NCI-H446 (cell line): Measurements from ENCODE around the gene INHBC.

Experiments used
- DNase-seq, 2 experiments: peaks; one replicate each; lab custom pipeline; 2025; lab: John Stamatoyannopoulos, UW

INHBC gene

DNA sequence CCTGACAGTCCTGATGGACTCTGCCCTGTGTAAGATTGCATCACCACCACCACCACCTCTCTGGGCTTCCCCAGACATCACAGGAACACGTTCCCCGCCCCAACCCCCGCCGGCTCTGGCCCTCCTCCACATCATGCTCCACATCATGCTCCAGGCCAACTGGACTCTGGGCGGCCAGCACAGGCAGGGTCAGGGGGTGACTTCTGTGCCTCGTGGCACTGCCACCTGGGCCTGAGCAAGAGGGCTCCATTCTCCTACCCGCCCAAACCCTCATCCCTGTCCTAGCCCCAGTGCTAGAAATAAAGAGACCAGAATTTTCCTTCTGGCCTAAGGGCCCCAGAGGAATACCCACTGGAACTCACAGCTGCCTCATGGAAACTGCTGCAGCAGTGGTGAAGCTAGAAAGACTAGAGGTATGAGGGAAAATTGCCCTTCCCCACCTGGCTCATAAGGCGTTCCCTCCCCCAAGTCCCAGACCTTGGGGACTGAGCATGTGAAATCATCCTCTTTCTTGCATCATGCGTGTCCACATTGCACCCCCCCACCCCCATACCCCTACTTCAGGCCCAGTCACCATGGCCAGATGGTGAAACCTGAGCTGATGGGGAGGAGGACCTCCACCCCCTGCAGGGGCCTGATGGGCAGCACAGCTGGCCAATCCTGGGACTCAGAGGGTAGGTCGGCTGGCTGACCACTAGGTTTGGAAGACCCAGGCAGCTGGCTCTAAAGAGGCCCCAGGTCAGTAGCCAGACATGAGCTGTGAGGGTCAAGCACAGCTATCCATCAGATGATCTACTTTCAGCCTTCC, 20.2 kb downstream of the INHBC start, which contains the start of gene INHBE:
INHBE (plus strand) TSS at position 742 of the 808 bp plus-strand sequence. CDS start 230 bp downstream, outside the sequence.
- DNase-seq: peak in 1 of 2 experiments; percentile 68

DNA sequence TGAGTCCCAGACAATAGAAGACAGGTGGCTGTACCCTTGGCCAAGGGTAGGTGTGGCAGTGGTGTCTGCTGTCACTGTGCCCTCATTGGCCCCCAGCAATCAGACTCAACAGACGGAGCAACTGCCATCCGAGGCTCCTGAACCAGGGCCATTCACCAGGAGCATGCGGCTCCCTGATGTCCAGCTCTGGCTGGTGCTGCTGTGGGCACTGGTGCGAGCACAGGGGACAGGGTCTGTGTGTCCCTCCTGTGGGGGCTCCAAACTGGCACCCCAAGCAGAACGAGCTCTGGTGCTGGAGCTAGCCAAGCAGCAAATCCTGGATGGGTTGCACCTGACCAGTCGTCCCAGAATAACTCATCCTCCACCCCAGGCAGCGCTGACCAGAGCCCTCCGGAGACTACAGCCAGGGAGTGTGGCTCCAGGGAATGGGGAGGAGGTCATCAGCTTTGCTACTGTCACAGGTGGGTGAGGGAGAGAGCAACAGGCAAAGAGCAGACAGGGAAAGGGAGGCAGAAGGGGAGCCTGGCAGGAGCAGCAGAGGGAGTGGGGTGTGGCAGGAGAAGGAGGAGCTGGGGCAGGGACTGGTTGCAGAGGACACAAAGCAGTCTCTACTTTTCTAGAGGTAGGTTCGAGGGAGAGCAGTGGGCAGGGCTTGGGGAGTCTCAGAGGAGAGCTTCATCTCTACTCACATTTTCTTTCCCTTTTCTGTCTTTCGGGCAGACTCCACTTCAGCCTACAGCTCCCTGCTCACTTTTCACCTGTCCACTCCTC, 21.0 kb downstream of the INHBC start:
- no peak for DNase-seq

DNA sequence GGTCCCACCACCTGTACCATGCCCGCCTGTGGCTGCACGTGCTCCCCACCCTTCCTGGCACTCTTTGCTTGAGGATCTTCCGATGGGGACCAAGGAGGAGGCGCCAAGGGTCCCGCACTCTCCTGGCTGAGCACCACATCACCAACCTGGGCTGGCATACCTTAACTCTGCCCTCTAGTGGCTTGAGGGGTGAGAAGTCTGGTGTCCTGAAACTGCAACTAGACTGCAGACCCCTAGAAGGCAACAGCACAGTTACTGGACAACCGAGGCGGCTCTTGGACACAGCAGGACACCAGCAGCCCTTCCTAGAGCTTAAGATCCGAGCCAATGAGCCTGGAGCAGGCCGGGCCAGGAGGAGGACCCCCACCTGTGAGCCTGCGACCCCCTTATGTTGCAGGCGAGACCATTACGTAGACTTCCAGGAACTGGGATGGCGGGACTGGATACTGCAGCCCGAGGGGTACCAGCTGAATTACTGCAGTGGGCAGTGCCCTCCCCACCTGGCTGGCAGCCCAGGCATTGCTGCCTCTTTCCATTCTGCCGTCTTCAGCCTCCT, 21.6 kb downstream of the INHBC start:
- DNase-seq: peak in 1 of 2 experiments; percentile 52

DNA sequence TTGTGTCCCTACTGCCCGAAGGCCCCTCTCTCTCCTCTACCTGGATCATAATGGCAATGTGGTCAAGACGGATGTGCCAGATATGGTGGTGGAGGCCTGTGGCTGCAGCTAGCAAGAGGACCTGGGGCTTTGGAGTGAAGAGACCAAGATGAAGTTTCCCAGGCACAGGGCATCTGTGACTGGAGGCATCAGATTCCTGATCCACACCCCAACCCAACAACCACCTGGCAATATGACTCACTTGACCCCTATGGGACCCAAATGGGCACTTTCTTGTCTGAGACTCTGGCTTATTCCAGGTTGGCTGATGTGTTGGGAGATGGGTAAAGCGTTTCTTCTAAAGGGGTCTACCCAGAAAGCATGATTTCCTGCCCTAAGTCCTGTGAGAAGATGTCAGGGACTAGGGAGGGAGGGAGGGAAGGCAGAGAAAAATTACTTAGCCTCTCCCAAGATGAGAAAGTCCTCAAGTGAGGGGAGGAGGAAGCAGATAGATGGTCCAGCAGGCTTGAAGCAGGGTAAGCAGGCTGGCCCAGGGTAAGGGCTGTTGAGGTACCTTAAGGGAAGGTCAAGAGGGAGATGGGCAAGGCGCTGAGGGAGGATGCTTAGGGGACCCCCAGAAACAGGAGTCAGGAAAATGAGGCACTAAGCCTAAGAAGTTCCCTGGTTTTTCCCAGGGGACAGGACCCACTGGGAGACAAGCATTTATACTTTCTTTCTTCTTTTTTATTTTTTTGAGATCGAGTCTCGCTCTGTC, 22.3 kb downstream of the INHBC start:
- DNase-seq: no peak

DNA sequence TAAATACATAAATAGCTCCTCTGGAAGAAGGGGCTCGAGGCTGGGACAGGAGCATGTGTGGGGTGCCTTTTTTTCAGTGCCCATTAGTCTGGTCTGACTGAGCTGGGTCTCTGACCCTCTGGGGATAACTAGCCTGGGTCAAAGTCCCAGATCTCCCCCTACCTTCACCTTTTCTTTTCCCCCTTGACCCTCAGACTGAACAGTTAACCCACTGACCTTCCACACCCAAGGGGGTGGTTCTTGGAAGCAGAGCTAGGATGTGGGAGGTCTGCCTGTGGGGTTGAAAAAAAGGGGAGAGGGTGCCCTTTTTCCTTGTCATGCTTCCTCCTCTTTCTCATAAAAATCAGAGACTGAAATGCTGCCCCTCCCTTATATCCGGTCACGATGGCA, 24.1 kb downstream of the INHBC start:
- no peak for DNase-seq

DNA sequence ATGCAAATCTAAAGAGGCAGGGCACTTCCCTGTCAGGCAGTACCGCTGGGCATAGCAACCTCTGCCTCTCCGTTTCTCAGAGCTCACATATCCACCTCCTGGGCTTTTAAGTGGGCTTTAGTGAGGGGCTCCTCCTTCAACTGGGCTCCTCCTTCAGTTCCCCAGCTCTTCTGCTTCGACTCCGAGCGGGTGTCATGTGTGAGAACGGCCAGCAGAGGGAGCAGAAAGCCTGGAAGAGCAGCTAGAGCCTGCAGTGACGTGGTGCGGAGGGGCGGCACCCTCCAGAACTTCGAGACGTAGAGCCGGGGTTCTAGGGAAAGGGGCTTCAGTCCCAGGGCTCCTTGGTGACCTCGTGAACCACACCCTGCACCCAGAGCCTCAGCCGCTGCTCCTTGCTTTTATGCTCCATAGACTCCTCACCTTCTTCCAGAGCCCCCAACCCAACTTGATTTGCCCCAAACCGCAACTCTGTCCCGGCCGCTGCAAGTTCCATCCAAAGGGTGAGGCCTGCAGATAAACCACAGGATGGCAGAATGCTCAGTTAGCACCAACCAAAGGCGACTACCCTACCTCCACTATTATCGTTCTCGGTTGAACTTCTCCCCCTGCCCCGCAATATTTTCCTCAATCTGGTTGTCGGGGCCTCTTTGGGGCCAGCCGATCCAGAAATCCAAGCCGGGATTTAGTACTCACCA, 24.6 kb downstream of the INHBC start:
- DNase-seq: peak; percentile 89 to 93

DNA sequence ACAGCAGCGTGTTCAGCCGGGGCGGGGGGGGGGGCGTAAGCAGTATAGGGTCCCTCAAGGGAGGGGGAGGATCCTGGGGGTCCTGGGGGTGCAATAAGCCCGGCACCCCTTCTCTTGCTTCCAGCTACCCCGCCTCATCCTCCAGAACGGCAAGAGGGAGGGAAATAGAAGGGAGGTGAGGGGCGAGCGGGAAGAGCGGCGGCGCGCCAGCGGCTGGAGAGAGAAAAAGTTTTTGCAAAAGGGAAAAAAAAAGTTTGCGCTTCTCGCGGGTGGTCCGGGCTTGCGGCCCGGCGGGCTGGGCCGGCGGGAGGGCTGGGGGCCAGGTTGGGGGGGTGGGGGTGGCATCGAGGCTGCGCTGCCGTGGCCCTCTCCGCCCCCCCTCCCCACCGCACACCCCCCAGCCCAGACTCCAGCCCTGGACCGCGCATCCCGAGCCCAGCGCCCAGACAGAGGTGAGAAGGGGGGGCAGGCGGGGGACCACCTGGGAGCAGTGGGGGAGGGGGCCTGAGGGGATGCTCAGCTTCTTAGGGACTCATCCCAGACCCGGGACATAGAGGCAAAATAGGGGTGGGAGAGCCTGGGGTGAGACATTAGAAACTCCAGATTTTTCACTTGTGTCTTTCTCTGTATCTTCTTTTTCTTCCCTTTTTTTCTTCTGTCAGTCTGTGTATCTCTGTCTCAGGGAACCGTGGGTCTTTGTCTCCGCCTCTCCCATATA, 25.3 kb downstream of the INHBC start, which contains the start of gene GLI1:
GLI1 (plus strand) TSS at position 36 of the 718 bp plus-strand sequence. CDS start 3,907 bp downstream, outside the sequence.
- DNase-seq: no peak

DNA sequence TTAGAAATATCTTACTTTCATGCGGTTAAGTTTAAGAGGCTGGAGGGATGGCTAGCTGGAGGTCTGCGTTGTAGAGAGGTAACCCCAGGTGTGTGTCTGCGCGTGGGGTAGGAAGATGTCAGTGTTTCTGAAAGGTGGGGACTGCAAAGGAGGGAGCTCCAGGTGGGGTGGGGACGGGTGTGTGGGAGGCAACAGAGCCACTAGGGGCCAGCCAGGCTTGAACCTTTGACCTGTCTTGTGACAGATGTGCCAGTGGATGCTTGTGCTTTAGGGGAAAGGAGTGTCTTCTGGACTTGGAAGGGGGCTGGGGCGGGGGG, 25.8 kb downstream of the INHBC start:
- DNase-seq: no peak

DNA sequence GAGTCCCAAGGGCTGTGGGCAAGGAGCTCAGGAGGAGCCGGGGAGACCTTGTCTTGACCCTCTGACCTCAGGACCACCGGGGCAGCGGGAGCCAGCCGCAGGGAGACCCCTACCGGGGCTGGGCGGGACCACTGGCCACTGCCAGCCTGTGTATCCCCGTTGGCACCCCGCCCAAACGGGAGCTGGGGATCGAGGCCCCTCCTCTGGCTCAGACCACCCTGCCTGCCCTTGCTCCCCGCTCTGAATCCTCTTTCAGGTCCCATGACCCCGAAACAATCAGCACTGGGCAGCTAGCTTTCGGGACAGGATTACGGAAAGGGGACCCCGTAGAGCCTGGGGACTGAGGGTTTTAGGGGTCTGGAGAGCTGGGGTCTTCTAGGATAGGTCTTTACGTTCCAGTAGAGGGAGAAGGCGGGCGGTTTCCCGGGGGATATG, 26.3 kb downstream of the INHBC start:
- peak in 1 of 2 experiments; percentile 8 for DNase-seq

DNA sequence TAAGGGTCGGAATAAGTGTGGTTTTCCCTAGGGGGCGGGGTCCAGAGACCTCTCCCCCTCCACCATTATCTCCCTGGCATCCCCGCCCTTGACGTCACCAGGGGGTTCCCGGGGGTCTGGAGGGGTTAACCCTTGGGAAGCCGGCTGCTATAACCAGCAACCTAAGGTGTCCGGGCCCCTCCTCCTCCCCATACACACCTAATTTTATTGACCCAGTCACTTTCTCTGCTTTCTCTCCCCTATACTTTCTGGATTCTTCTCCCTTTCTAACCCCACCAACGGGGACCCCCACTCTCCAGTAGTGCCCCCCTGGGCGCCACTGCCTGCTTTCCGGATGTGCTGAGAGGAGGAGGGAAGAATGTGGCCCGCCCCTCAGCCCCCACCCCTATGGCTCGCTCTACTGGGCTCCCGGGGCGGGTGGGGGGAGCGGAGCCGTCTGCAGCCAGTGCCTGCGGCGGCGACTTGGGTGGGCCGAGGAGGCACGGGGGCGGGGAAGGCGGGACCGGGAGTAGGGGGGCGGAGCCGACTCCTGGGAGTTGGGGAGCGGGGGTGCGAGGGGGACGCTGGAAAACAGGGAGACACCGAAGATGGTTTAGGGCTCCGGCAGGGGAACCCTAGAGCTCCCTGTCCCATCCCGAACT, 26.8 kb downstream of the INHBC start:
- peak in 1 of 2 experiments; percentile 36 for DNase-seq

DNA sequence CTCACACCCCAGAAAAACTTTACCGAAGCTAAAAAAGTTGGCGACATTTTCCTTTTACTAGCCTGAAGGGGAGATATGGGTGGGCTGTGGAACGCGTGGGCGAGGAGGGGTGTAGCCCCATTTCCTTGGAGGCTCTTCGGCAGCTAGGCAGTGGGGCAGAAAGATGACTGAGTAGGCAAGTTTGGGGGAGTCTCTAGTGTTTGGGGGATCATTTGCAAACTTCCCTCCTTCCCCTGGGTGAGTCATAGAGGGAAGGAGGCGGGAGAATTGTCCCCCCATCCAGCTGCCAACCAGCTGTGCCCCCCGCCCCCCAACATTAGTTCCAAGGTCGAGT, 27.3 kb downstream of the INHBC start:
- no peak for DNase-seq

DNA sequence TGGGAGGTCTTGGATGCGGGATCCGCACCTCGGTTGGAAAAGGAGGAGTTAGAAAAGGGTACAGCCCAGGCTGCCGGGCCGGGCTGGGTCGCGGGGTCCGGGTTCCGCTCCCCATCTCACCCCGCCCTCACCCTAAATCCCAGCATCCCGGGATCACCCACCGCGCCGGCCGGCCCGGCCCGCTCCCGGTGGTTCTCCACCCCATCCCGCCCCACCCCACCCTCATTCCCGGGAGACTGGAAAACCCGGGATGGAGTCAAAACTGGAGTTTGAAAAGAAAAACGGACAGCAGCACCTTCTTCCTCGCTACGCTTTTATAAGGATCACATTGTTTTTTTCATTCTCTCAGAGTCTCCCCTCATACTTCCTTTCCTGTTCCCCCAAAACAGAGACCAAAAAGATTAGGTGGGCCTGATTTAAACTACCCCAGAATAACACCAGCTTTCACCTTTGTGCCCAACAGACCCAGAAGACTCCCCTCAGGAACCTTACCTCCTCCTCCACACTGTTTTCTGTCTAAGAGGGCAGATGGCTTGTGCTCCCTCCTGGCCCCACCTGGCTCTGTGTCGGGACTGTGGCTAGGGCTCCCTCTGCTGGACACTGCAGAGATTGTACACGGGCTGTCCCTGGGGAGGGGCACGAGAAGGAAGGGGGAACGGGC, 27.8 kb downstream of the INHBC start:
- DNase-seq: peak; percentile 81 to 90

DNA sequence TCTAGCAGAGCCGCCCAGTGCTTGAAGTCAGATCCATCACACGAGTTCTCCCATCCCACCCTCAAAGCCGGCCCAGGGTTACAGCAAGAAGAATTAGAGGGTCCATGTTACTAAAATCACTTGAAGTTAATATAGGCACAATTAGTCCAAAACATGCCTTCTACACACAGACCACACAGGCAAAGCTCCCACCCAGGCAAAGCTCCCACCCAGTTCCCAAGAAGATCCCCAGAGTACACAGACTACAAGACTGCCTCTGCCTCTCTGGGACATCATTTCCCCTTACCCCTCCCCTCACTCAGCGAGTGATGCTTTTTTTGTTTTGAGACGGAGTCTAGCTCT, 28.3 kb downstream of the INHBC start:
- DNase-seq: no peak

DNA sequence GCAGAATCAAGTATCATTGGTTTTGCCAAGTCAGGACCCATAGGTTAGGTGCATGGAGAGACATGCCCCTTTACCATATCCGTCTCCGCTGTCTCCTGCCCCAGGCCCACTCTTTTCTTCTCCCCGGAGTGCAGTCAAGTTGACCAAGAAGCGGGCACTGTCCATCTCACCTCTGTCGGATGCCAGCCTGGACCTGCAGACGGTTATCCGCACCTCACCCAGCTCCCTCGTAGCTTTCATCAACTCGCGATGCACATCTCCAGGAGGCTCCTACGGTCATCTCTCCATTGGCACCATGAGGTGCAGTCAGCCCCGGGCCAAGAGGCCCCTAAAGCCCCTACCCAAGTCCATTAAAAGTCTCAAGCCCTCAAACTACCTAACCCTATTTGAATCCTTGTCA, 30.0 kb downstream of the INHBC start:
- no peak for DNase-seq

DNA sequence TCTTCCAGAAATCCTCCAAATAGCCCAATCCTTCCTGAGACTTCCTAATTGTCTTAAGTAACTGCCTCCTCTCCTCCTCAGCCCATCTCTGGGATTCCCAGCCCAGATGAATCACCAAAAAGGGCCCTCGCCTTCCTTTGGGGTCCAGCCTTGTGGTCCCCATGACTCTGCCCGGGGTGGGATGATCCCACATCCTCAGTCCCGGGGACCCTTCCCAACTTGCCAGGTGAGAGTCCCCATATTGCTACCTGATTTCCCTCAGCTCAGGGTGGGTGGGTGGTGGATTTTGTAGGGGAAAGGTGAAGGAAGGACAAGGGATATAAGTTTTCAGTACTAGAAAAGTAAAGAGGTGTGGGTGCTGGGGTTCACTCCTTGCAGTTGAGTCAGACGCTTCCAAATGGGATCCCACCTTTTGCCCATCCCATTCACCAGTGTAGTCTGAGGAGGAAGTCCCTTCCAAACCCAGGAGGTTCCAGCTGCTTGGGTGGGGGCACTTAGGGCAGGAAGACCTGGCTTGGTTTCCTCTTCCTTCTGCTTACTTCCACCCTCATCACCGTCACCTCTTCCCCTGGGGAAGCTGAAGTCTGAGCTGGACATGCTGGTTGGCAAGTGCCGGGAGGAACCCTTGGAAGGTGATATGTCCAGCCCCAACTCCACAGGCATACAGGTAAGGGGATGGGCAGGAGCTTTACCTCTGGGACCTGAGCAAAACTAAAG, 30.6 kb downstream of the INHBC start:
- no peak for DNase-seq

DNA sequence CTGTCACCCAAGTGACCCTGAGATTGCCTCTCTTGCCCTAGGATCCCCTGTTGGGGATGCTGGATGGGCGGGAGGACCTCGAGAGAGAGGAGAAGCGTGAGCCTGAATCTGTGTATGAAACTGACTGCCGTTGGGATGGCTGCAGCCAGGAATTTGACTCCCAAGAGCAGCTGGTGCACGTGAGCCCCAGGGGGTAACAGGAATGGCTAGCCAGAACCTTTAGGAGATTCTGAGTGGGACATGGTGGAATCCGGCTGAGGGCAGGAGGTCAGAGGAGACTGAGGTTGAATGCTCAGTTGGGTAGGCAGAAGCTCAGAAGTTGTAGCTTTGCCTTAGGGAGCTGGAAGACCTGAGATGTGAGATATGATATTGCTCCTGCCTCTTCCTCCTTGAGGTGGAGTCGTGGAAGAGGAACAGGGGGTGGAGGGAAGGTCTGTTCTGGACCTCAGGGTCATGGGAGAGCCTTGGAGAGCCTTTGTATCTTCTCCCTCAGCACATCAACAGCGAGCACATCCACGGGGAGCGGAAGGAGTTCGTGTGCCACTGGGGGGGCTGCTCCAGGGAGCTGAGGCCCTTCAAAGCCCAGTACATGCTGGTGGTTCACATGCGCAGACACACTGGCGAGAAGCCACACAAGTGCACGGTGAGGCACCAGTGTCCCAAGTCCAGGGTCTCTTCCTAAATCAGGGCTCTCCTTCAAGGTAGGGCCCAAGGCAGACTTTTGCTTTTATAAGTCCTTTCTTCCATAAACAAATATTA, 31.3 kb downstream of the INHBC start:
- DNase-seq: no peak

DNA sequence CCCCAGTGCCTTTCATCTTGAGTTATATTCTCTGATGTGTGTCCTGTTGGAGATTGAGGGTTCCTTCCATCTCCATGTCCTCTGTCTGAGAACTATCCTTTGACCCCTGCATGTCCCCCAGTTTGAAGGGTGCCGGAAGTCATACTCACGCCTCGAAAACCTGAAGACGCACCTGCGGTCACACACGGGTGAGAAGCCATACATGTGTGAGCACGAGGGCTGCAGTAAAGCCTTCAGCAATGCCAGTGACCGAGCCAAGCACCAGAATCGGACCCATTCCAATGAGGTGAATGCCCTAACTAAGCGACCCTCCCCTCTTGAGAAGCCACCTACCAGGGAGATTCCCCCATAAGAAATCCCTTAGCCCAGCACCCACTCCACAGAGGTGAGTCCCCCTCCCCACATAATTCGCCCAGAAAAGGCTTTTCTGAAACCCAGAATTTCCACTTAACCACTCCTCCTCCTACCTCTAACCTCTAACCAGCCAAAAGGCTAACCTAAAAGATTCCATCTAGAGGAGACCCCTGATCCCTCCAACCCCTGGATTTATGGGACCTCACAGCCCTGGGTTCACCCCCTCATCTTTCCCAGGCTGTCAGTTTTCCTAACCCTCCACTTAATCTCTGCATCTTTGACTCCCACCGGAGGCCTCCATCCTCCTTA, 32.8 kb downstream of the INHBC start:
- no peak for DNase-seq

DNA sequence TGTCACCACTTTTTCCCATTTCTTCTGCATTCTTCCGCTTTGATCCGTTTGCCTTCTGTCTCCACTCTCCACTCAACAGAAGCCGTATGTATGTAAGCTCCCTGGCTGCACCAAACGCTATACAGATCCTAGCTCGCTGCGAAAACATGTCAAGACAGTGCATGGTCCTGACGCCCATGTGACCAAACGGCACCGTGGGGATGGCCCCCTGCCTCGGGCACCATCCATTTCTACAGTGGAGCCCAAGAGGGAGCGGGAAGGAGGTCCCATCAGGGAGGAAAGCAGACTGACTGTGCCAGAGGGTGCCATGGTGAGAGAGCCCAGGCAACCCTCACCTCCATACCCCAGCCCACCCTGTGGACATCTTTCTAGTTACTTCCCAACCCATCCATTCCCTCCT, 33.3 kb downstream of the INHBC start:
- DNase-seq: no peak
